ENCODE results near the gene KDM4C. TPM values are rescaled to one million over a fixed set of nuclear protein-coding genes. Genes with fewer than 3 reads are reported as not detected.
"Not testable (repeated sequence)": the region's sequence is repeated elsewhere in the genome, so short reads cannot be mapped to it uniquely, and the experiment has no call there.

The KDM4C gene
- total RNA-seq, 2 donors from 2014 or later = 46.6 to 70.9 TPM

- Mint-ChIP-seq H3K4me1 (peaks cover 14% of the 10 kb centered on the region), H3K36me3 (ENCODE audit: low read depth) (peaks cover 23% of the 10 kb centered on the region)
- H3K4me3 Mint-ChIP-seq; ATAC-seq (replicated peaks); H3K27ac Mint-ChIP-seq; H3K27me3 Mint-ChIP-seq; H3K9me3 Mint-ChIP-seq: not testable (repeated sequence)
Measured at GRCh38 chr9:6754861-6755260, 2.9 kb upstream of the KDM4C start.

GRCh38 chr9:6757132-6757455 is 679 bp upstream of the KDM4C start:
- no peaks in the 10 kb centered on the region for H3K27me3 Mint-ChIP-seq
- H3K9me3 Mint-ChIP-seq = no peaks in the 10 kb centered on the region
- ATAC-seq (replicated peaks) = peak; percentile 73
- H3K27ac Mint-ChIP-seq = peak overlapping the region; percentile 100
- H3K4me1 Mint-ChIP-seq = peaks cover 9% of the 10 kb centered on the region
- peak overlapping the region; percentile 98 for H3K4me3 Mint-ChIP-seq
- H3K36me3 Mint-ChIP-seq (ENCODE audit: low read depth) = peaks cover 27% of the 10 kb centered on the region

- Mint-ChIP-seq H3K27me3 (no peaks in the 10 kb centered on the region), H3K4me1 (peaks cover 11% of the 10 kb centered on the region), H3K36me3 (ENCODE audit: low read depth) (peaks cover 31% of the 10 kb centered on the region), H3K27ac (peak overlapping the region; percentile 100), H3K9me3 (no peaks in the 10 kb centered on the region), H3K4me3 (peak overlapping the region; percentile 98)
- ATAC-seq (replicated peaks) = peak; percentile 7
Measured at GRCh38 chr9:6758248-6758497, 400 bp downstream of the KDM4C start.

GRCh38 chr9:6758498-6759184 is 868 bp downstream of the KDM4C start:
- peaks cover 16% of the 10 kb centered on the region for H3K4me1 Mint-ChIP-seq
- H3K4me3 Mint-ChIP-seq = peak overlapping the region; percentile 98
- peak; percentile 18 for ATAC-seq (replicated peaks)
- H3K27ac Mint-ChIP-seq = peak overlapping the region; percentile 100
- no peaks in the 10 kb centered on the region for H3K9me3 Mint-ChIP-seq
- H3K27me3 Mint-ChIP-seq = no peaks in the 10 kb centered on the region
- peaks cover 31% of the 10 kb centered on the region for H3K36me3 Mint-ChIP-seq (ENCODE audit: low read depth)

GRCh38 chr9:6759185-6759977 is 1.6 kb downstream of the KDM4C start:
- no peaks in the 10 kb centered on the region for H3K9me3 Mint-ChIP-seq
- peak; percentile 27 for ATAC-seq (replicated peaks)
- peak overlapping the region; percentile 98 for H3K4me3 Mint-ChIP-seq
- peaks cover 31% of the 10 kb centered on the region for H3K36me3 Mint-ChIP-seq (ENCODE audit: low read depth)
- peaks cover 21% of the 10 kb centered on the region for H3K4me1 Mint-ChIP-seq
- H3K27me3 Mint-ChIP-seq = no peaks in the 10 kb centered on the region
- peak overlapping the region; percentile 100 for H3K27ac Mint-ChIP-seq

GRCh38 chr9:6761306-6761705 is 3.5 kb downstream of the KDM4C start:
- Mint-ChIP-seq H3K27ac (no peak overlapping the region), H3K4me1 (peaks cover 35% of the 10 kb centered on the region), H3K4me3 (no peak overlapping the region), H3K36me3 (ENCODE audit: low read depth) (peaks cover 31% of the 10 kb centered on the region), H3K27me3 (no peaks in the 10 kb centered on the region), H3K9me3 (no peaks in the 10 kb centered on the region)
- ATAC-seq (replicated peaks) = no peak

- Mint-ChIP-seq H3K9me3 (no peaks in the 10 kb centered on the region), H3K27ac (peak overlapping the region; percentile 11), H3K4me1 (peaks cover 33% of the 10 kb centered on the region), H3K36me3 (ENCODE audit: low read depth) (peaks cover 23% of the 10 kb centered on the region), H3K27me3 (no peaks in the 10 kb centered on the region), H3K4me3 (peak overlapping the region; percentile 13)
- ATAC-seq (replicated peaks) = no peak
Measured at GRCh38 chr9:6763244-6763643, 5.5 kb downstream of the KDM4C start.

- Mint-ChIP-seq H3K9me3 (no peaks in the 10 kb centered on the region), H3K4me3 (peak overlapping the region; percentile 13), H3K27ac (no peak overlapping the region), H3K36me3 (ENCODE audit: low read depth) (peaks cover 15% of the 10 kb centered on the region), H3K27me3 (no peaks in the 10 kb centered on the region), H3K4me1 (peaks cover 33% of the 10 kb centered on the region)
- no peak for ATAC-seq (replicated peaks)
Measured at GRCh38 chr9:6764011-6764410, 6.2 kb downstream of the KDM4C start.

- ATAC-seq (replicated peaks) = peak; percentile 6
- H3K4me1 Mint-ChIP-seq = peaks cover 38% of the 10 kb centered on the region
- H3K36me3 Mint-ChIP-seq (ENCODE audit: low read depth) = peaks cover 10% of the 10 kb centered on the region
- H3K4me3 Mint-ChIP-seq = peak overlapping the region; percentile 13
- H3K9me3 Mint-ChIP-seq = no peaks in the 10 kb centered on the region
- no peak overlapping the region for H3K27ac Mint-ChIP-seq
- H3K27me3 Mint-ChIP-seq = no peaks in the 10 kb centered on the region
Measured at GRCh38 chr9:6764523-6764922, 6.8 kb downstream of the KDM4C start.

- Mint-ChIP-seq H3K36me3 (ENCODE audit: low read depth) (peaks cover 7% of the 10 kb centered on the region), H3K27ac (no peak overlapping the region), H3K9me3 (no peaks in the 10 kb centered on the region), H3K4me1 (peaks cover 36% of the 10 kb centered on the region), H3K27me3 (no peaks in the 10 kb centered on the region), H3K4me3 (peak overlapping the region; percentile 13)
- peak; percentile 16 for ATAC-seq (replicated peaks)
Measured at GRCh38 chr9:6764950-6765349, 7.2 kb downstream of the KDM4C start.

- ATAC-seq (replicated peaks) = no peak
- H3K27ac Mint-ChIP-seq = no peak overlapping the region
- H3K4me1 Mint-ChIP-seq = peaks cover 33% of the 10 kb centered on the region
- H3K4me3 Mint-ChIP-seq = peak overlapping the region; percentile 13
- H3K27me3 Mint-ChIP-seq = no peaks in the 10 kb centered on the region
- H3K9me3 Mint-ChIP-seq = no peaks in the 10 kb centered on the region
- peaks cover 4% of the 10 kb centered on the region for H3K36me3 Mint-ChIP-seq (ENCODE audit: low read depth)
Measured at GRCh38 chr9:6765396-6765795, 7.6 kb downstream of the KDM4C start.

GRCh38 chr9:6766606-6767005 is 8.8 kb downstream of the KDM4C start:
- Mint-ChIP-seq H3K9me3 (no peaks in the 10 kb centered on the region), H3K4me1 (peaks cover 33% of the 10 kb centered on the region), H3K36me3 (ENCODE audit: low read depth) (peaks cover 4% of the 10 kb centered on the region), H3K4me3 (no peak overlapping the region), H3K27me3 (no peaks in the 10 kb centered on the region), H3K27ac (no peak overlapping the region)
- ATAC-seq (replicated peaks) = no peak

GRCh38 chr9:6768587-6768986 is 10.8 kb downstream of the KDM4C start:
- H3K9me3 Mint-ChIP-seq; H3K4me3 Mint-ChIP-seq; H3K36me3 Mint-ChIP-seq (ENCODE audit: low read depth); ATAC-seq (replicated peaks); H3K27me3 Mint-ChIP-seq; H3K27ac Mint-ChIP-seq: not testable (repeated sequence)
- H3K4me1 Mint-ChIP-seq = peaks cover 26% of the 10 kb centered on the region

GRCh38 chr9:6771722-6772121 is 13.9 kb downstream of the KDM4C start:
- ATAC-seq (replicated peaks) = no peak
- Mint-ChIP-seq H3K36me3 (ENCODE audit: low read depth) (peaks cover 14% of the 10 kb centered on the region), H3K27ac (no peak overlapping the region), H3K4me1 (peaks cover 7% of the 10 kb centered on the region), H3K27me3 (no peaks in the 10 kb centered on the region), H3K9me3 (no peaks in the 10 kb centered on the region), H3K4me3 (no peak overlapping the region)

GRCh38 chr9:6777213-6777902 is 19.6 kb downstream of the KDM4C start:
- H3K27me3 Mint-ChIP-seq = no peaks in the 10 kb centered on the region
- peaks cover 22% of the 10 kb centered on the region for H3K4me1 Mint-ChIP-seq
- H3K36me3 Mint-ChIP-seq (ENCODE audit: low read depth) = peaks cover 14% of the 10 kb centered on the region
- H3K4me3 Mint-ChIP-seq = no peak overlapping the region
- no peak overlapping the region for H3K27ac Mint-ChIP-seq
- no peaks in the 10 kb centered on the region for H3K9me3 Mint-ChIP-seq
- ATAC-seq (replicated peaks) = no peak
